HG02970 (cell line): Measurements from ENCODE around the gene SERPINI2.

Experiments used
- ATAC-seq: cut with Tn5 transposase; IDR thresholded peaks from one replicate; pipeline ENCODE4 v1.9.1; 2021; ENCODE audit warnings: mild to moderate bottlenecking, moderate library complexity, moderate number of reproducible peaks; ENCODE audit not compliant: unreplicated experiment, low FRiP score

SERPINI2 gene

GRCh38 chr3:167473863-167474262 lies at the start of gene SERPINI2:
SERPINI2 (minus strand) TSS chr3:167474042; CDS start chr3:167471834, 2,208 bp downstream.
- ATAC-seq, result no peak

- no peak for ATAC-seq
Measured at GRCh38 chr3:167521006-167521355, 47.1 kb upstream of the SERPINI2 start.

- no peak for ATAC-seq
Measured at GRCh38 chr3:167520266-167521005, 46.6 kb upstream of the SERPINI2 start.

- no peak for ATAC-seq
Measured at GRCh38 chr3:167507954-167508353, 34.1 kb upstream of the SERPINI2 start.

- no peak for ATAC-seq
Measured at GRCh38 chr3:167502401-167502800, 28.6 kb upstream of the SERPINI2 start.

GRCh38 chr3:167501941-167502340 lies 28.1 kb upstream of the SERPINI2 start:
- ATAC-seq, result no peak

GRCh38 chr3:167497903-167498302 lies 24.1 kb upstream of the SERPINI2 start:
- ATAC-seq, result no peak

- ATAC-seq, result no peak
Measured at GRCh38 chr3:167493244-167493643, 19.4 kb upstream of the SERPINI2 start.

GRCh38 chr3:167491621-167492020 lies 17.8 kb upstream of the SERPINI2 start:
- ATAC-seq, result no peak

GRCh38 chr3:167489571-167489970 lies 15.7 kb upstream of the SERPINI2 start:
- no peak for ATAC-seq

GRCh38 chr3:167487556-167487955 lies 13.7 kb upstream of the SERPINI2 start:
- no peak for ATAC-seq

GRCh38 chr3:167484551-167484950 lies 10.7 kb upstream of the SERPINI2 start:
- no peak for ATAC-seq

GRCh38 chr3:167483708-167484475 lies 10.1 kb upstream of the SERPINI2 start:
- no peak for ATAC-seq

GRCh38 chr3:167481164-167481563 lies 7.3 kb upstream of the SERPINI2 start:
- ATAC-seq, result no peak

- no peak for ATAC-seq
Measured at GRCh38 chr3:167480748-167481147, 6.9 kb upstream of the SERPINI2 start.

GRCh38 chr3:167469381-167469780 lies 4.5 kb downstream of the SERPINI2 start:
- no peak for ATAC-seq

GRCh38 chr3:167467848-167468611 lies 5.8 kb downstream of the SERPINI2 start:
- no peak for ATAC-seq

GRCh38 chr3:167466966-167467365 lies 6.9 kb downstream of the SERPINI2 start:
- ATAC-seq, result no peak

- no peak for ATAC-seq
Measured at GRCh38 chr3:167456157-167456799, 17.6 kb downstream of the SERPINI2 start.

GRCh38 chr3:167453815-167454214 lies 20.0 kb downstream of the SERPINI2 start:
- ATAC-seq, result no peak

- no peak for ATAC-seq
Measured at GRCh38 chr3:167451282-167451681, 22.6 kb downstream of the SERPINI2 start.
